ENCODE data around the gene CAMSAP1. TPM values are rescaled to one million over a fixed set of nuclear protein-coding genes. Genes with fewer than 3 reads are reported as not detected.
A peak's percentile ranks its signal among the peaks of the same experiment; 100 is the strongest.

The CAMSAP1 gene
- total and polyA plus RNA-seq, 9 of the 15 experiments (the other 6 are each of a cell fraction or from before 2014, with no cell fraction given) = 1.5 to 28.8 (median 14.3) TPM

- TF ChIP-seq ETS1 (conservative IDR thresholded peaks at IDR 0.05; ENCODE audit: control insufficient read depth, low read depth, low read length) (0 out of 2 replicates have a peak, but pooled peaks have one; percentile 25), POLR2G (IDR thresholded peaks at IDR 0.05; ENCODE audit: low read depth, low read length) (peak; percentile 50), MAX (CRISPR knock-in tag; IDR thresholded peaks at IDR 0.05) (0 out of 2 replicates have a peak, but pooled peaks have one; percentile 28), MGA (IDR thresholded peaks at IDR 0.05) (peak; percentile 31; the same call in 1 of the 2 replicates), PRPF4 (IDR thresholded peaks at IDR 0.05; ENCODE audit: insufficient read depth, low read depth, low read length, poor library complexity, severe bottlenecking) (no peak), ZFX (CRISPR knock-in tag; IDR thresholded peaks at IDR 0.05) (no peak), TBP (optimal IDR thresholded peaks at IDR 0.05; ENCODE audit: low read depth, low read length) (no peak), PHTF2 (CRISPR knock-in tag; IDR thresholded peaks at IDR 0.05) (no peak), JUN (IDR thresholded peaks at IDR 0.05; ENCODE audit: borderline replicate concordance, low read depth, low read length) (no peak), JUN (CRISPR knock-in tag; IDR thresholded peaks at IDR 0.05; ENCODE audit: borderline replicate concordance) (no peak), HMGN3 (IDR thresholded peaks at IDR 0.05; ENCODE audit: borderline replicate concordance, extremely low read depth, insufficient read length, low read depth, low read length) (no peak), RBM15 (IDR thresholded peaks at IDR 0.05; ENCODE audit: insufficient read depth, low read length) (no peak)
These were observed 328 bp downstream of the CAMSAP1 start (continued) for GRCh38 chr9:135907006-135907430.
